ENCODE results near the gene CENPP.

Gene CENPP

DNA sequence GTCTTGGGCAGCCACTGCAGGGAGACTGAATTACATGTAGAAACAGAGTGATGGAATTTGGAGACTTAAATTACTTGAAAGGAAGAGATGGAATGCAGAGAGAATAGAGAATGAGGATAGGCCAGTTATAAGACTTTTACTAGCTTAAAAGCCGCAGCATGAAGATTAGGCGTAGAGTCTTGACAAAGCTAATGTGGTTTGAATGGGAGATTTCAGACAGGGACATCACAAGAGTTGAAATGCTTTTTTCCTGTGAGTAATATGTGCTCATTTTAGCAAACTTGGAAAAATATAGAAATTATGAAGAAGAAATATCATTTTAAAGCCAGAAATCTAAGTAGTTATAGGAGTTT, 7.5 kb downstream of the CENPP start:
- H3K27ac Mint-ChIP-seq: no peak overlapping the region
- no peaks in the 10 kb centered on the region for H3K4me1 Mint-ChIP-seq
- no peaks in the 10 kb centered on the region for H3K9me3 Mint-ChIP-seq
- H3K4me3 Mint-ChIP-seq: no peak overlapping the region
- no peaks in the 10 kb centered on the region for H3K27me3 Mint-ChIP-seq
- ATAC-seq: no peak
- H3K36me3 Mint-ChIP-seq: peaks cover 23% of the 10 kb centered on the region

GRCh38 chr9:92341578-92341977, 15.8 kb downstream of the CENPP start:
- no peaks in the 10 kb centered on the region for H3K27me3 Mint-ChIP-seq
- no peaks in the 10 kb centered on the region for H3K4me1 Mint-ChIP-seq
- peaks cover 32% of the 10 kb centered on the region for H3K36me3 Mint-ChIP-seq
- no peak overlapping the region for H3K27ac Mint-ChIP-seq
- no peak overlapping the region for H3K4me3 Mint-ChIP-seq
- ATAC-seq: no peak
- H3K9me3 Mint-ChIP-seq: peaks cover 4% of the 10 kb centered on the region

- Mint-ChIP-seq H3K9me3 (peaks cover 4% of the 10 kb centered on the region), H3K36me3 (peaks cover 37% of the 10 kb centered on the region), H3K4me3 (no peak overlapping the region), H3K27ac (no peak overlapping the region), H3K27me3 (no peaks in the 10 kb centered on the region), H3K4me1 (no peaks in the 10 kb centered on the region)
- no peak for ATAC-seq
Measured at GRCh38 chr9:92342825-92343488, 17.2 kb downstream of the CENPP start.

GRCh38 chr9:92345582-92345981, 19.8 kb downstream of the CENPP start:
- ATAC-seq: no peak
- Mint-ChIP-seq H3K4me1 (no peaks in the 10 kb centered on the region), H3K4me3 (no peak overlapping the region), H3K27me3 (no peaks in the 10 kb centered on the region), H3K36me3 (peaks cover 38% of the 10 kb centered on the region), H3K9me3 (peaks cover 4% of the 10 kb centered on the region), H3K27ac (no peak overlapping the region)

DNA sequence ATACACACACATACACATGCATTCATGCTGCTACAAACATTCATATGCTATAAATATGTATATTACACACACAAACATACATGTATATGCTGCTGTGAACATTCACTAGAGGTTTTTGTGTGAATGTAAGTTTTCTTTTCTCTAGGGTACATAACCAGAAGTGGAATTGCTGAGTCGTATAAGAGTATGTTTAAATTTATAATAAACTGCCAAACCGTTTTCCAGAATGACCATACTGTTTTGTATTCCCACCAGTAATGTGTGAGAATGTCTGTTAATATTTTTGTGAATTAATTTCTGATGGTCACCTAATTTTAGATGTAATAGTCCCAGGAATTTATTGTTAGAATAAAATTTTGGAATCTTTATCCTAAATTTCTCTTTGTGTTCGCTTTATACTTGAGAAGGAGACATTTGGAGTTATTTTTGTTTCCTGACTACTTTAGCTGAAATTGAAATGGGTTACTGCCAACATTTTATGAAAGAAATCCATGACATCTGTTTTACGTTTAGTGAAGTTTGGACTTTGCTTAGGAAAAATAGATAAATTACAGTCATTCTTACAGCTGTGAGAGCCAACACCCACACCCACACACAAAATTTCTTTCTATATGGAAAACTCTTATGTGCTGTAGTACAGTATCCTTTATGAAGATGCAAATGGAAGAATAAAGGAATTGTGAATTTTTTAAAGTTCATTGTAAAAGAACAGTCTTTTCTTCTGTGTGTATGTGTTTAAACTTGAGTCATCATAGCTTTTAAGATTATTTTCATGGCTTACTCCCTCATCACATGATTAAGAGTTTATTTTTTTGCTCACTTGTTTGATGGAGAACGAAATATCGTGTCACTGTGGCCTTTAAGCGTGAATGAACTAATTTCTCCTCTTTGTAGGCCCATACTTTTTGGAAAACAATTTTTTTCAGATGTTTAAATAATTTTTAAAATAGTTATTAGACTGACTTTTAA, 24.3 kb downstream of the CENPP start:
- Mint-ChIP-seq H3K9me3 (peaks cover 7% of the 10 kb centered on the region), H3K4me3 (no peak overlapping the region), H3K27ac (no peak overlapping the region), H3K4me1 (peaks cover 8% of the 10 kb centered on the region), H3K27me3 (no peaks in the 10 kb centered on the region), H3K36me3 (peaks cover 40% of the 10 kb centered on the region)
- ATAC-seq: no peak

- ATAC-seq: no peak
- Mint-ChIP-seq H3K27ac (no peak overlapping the region), H3K27me3 (no peaks in the 10 kb centered on the region), H3K9me3 (peaks cover 7% of the 10 kb centered on the region), H3K36me3 (peaks cover 40% of the 10 kb centered on the region), H3K4me3 (no peak overlapping the region), H3K4me1 (peaks cover 8% of the 10 kb centered on the region)
Measured at GRCh38 chr9:92350740-92351133, 25.0 kb downstream of the CENPP start.

DNA sequence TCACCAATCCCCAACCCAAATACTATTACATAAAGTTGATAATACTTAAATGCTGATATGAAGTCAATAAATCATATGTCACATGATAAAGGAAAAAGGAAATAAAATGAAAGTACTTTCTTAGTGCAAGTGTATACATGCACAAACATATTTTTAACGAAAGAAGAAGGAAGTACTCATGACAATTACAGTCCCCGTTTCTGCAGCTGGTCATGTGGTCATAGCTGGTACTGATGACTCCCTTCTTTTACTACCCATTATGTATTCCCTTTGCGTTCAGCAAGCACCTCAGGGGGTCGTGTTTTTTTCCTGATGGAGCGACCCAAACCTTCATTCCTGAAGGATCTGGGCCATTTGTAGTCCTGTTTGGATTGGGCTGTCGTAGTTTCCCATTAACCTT, 27.3 kb downstream of the CENPP start:
- peaks cover 38% of the 10 kb centered on the region for H3K36me3 Mint-ChIP-seq
- ATAC-seq: no peak
- peaks cover 8% of the 10 kb centered on the region for H3K4me1 Mint-ChIP-seq
- no peak overlapping the region for H3K4me3 Mint-ChIP-seq
- peaks cover 13% of the 10 kb centered on the region for H3K9me3 Mint-ChIP-seq
- H3K27ac Mint-ChIP-seq: no peak overlapping the region
- no peaks in the 10 kb centered on the region for H3K27me3 Mint-ChIP-seq

GRCh38 chr9:92359394-92359995, 33.7 kb downstream of the CENPP start:
- H3K27me3 Mint-ChIP-seq: no peaks in the 10 kb centered on the region
- no peaks in the 10 kb centered on the region for H3K4me1 Mint-ChIP-seq
- no peak overlapping the region for H3K4me3 Mint-ChIP-seq
- peaks cover 10% of the 10 kb centered on the region for H3K9me3 Mint-ChIP-seq
- no peak overlapping the region for H3K27ac Mint-ChIP-seq
- no peak for ATAC-seq
- peaks cover 26% of the 10 kb centered on the region for H3K36me3 Mint-ChIP-seq

- H3K4me3 Mint-ChIP-seq: no peak overlapping the region
- no peak for ATAC-seq
- peaks cover 28% of the 10 kb centered on the region for H3K36me3 Mint-ChIP-seq
Measured at GRCh38 chr9:92360083-92360482, 34.3 kb downstream of the CENPP start.

DNA sequence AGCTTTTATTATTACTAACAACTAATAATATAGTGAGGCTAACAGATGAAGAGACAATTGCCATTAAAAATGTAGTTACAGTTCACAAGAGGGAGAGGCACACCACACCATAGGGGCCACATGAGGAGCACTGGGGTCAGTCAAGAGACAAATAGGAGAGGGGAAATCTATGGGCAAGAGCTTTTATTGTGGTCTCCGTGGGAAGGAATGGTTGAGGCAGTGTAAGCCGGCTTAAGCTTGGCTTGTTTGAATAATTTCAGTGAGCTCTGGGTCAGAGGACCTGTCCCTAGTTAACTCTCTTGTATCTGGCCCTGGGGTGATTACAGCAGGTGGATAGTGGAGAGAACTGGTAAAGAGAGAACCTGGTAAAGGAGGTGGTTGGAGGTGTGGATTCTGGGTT, 43.3 kb downstream of the CENPP start:
- no peak for ATAC-seq
- Mint-ChIP-seq H3K9me3 (peaks cover 9% of the 10 kb centered on the region), H3K27ac (no peak overlapping the region), H3K27me3 (no peaks in the 10 kb centered on the region), H3K4me3 (no peak overlapping the region), H3K4me1 (no peaks in the 10 kb centered on the region), H3K36me3 (peaks cover 24% of the 10 kb centered on the region)

More at GRCh38 chr9:92360083-92360482, 34.3 kb downstream of the CENPP start:
- no peak overlapping the region for H3K27ac Mint-ChIP-seq
- H3K4me1 Mint-ChIP-seq: no peaks in the 10 kb centered on the region
- H3K27me3 Mint-ChIP-seq: no peaks in the 10 kb centered on the region
- peaks cover 6% of the 10 kb centered on the region for H3K9me3 Mint-ChIP-seq

DNA sequence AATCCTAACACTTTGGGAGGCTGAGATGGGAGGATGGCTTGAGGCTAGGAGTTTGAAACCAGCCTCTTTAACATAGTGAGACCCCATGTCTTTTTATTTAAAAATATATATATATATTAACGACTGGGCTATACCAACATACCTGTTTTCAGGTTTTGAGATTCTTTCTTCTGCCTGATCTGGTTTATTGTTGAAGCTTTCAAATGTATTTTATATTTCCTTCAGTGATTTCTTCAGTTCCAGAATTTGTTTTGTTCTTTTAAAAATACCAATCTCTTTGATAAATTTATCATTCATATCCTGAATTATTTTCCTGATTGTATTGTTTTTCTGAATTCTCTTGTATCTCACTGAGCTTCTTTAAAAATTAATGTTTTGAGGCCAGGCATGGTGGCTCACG, 47.4 kb downstream of the CENPP start:
- H3K27ac Mint-ChIP-seq: no peak overlapping the region

DNA sequence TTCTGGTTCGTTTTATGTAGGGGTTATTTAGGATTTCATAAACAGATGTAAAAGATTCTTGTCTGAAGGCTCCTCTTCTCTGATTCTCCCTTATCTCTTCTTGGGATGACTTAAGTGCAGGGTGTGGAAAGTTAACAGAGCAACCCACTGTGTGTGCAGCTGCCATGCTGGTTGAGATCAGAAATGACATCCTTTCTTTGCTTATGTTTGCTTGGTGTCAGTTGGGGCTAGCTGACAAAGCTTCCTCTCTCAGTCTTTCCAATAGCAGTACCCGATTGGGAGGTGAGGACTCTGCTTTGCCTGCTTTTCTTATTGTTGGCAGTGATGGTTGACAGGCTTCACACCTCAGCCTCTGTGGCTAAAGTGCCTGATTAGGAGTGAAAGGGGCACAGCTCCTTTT, 52.1 kb downstream of the CENPP start:
- Mint-ChIP-seq H3K36me3 (peaks cover 37% of the 10 kb centered on the region), H3K27ac (no peak overlapping the region), H3K9me3 (peaks cover 12% of the 10 kb centered on the region), H3K4me1 (no peaks in the 10 kb centered on the region), H3K4me3 (no peak overlapping the region), H3K27me3 (no peaks in the 10 kb centered on the region)
- ATAC-seq: no peak

More for the DNA sequence above, 47.4 kb downstream of the CENPP start:
- H3K4me3 Mint-ChIP-seq: no peak overlapping the region
- no peak for ATAC-seq
- peaks cover 20% of the 10 kb centered on the region for H3K9me3 Mint-ChIP-seq
- H3K27me3 Mint-ChIP-seq: no peaks in the 10 kb centered on the region
- no peaks in the 10 kb centered on the region for H3K4me1 Mint-ChIP-seq
- H3K36me3 Mint-ChIP-seq: peaks cover 41% of the 10 kb centered on the region

DNA sequence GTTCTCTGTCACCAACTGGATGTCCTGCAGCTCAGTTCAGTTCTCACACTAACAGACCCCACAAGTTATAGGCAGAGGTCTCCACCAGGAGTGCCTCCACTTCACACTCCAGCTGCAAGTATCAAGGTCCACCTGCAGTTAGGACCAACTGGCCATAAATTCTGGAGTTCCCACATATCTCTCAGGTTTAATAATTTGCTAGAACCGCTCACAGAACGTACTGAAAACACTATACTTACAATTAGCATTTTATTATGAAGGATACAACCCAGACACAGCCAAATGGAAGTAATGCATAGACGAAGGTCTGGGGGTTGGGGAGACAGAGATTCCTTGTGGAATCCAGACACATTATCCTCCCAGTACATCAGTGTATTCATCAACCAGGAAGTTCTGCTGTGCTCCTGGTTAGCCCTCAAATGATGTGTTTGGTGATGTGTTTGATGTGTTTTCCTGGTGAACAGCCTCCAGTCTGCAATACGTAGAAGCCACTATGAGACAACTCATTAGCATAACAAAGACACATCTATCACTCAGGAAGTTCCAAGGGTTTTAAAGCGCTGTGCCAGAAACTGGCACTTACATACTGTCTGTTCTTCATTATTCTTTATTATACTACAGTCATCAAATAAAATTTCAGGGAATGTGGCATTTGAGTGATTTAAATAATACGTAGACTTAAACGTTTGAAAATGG, 53.3 kb downstream of the CENPP start:
- H3K27ac Mint-ChIP-seq: no peak overlapping the region
- ATAC-seq: no peak
- no peaks in the 10 kb centered on the region for H3K27me3 Mint-ChIP-seq
- H3K4me1 Mint-ChIP-seq: no peaks in the 10 kb centered on the region
- peaks cover 33% of the 10 kb centered on the region for H3K36me3 Mint-ChIP-seq
- H3K9me3 Mint-ChIP-seq: peaks cover 10% of the 10 kb centered on the region
- H3K4me3 Mint-ChIP-seq: no peak overlapping the region

GRCh38 chr9:92380603-92381002, 54.9 kb downstream of the CENPP start:
- no peak for ATAC-seq
- Mint-ChIP-seq H3K4me1 (no peaks in the 10 kb centered on the region), H3K27me3 (no peaks in the 10 kb centered on the region), H3K36me3 (peaks cover 22% of the 10 kb centered on the region), H3K9me3 (peaks cover 4% of the 10 kb centered on the region), H3K4me3 (no peak overlapping the region), H3K27ac (no peak overlapping the region)

- no peaks in the 10 kb centered on the region for H3K27me3 Mint-ChIP-seq
- no peak overlapping the region for H3K27ac Mint-ChIP-seq
- ATAC-seq: no peak
- peaks cover 11% of the 10 kb centered on the region for H3K36me3 Mint-ChIP-seq
- no peaks in the 10 kb centered on the region for H3K9me3 Mint-ChIP-seq
- no peak overlapping the region for H3K4me3 Mint-ChIP-seq
- H3K4me1 Mint-ChIP-seq: no peaks in the 10 kb centered on the region
Measured at GRCh38 chr9:92381775-92382174, 56.0 kb downstream of the CENPP start.

Measured in stimulated activated memory B cell treated with anti-CD40 and anti-IgM and Interleukin-4, amounts not matched to agents 10 μg/mL and 1 μg/mL and 100 μg/mL, for 72 hours (primary cell).